HG02840 (cell line): Measurements from ENCODE around the gene LGR6.
"Not testable (repeated sequence)": the region's sequence is repeated elsewhere in the genome, so short reads cannot be mapped to it uniquely, and the experiment has no call there.

Experiments
- ATAC-seq: cut with Tn5 transposase; IDR thresholded peaks from one replicate; pipeline ENCODE4 v1.9.1; 2021; ENCODE audit warnings: mild to moderate bottlenecking, moderate library complexity, moderate number of reproducible peaks; ENCODE audit not compliant: unreplicated experiment, low FRiP score

Gene LGR6

DNA sequence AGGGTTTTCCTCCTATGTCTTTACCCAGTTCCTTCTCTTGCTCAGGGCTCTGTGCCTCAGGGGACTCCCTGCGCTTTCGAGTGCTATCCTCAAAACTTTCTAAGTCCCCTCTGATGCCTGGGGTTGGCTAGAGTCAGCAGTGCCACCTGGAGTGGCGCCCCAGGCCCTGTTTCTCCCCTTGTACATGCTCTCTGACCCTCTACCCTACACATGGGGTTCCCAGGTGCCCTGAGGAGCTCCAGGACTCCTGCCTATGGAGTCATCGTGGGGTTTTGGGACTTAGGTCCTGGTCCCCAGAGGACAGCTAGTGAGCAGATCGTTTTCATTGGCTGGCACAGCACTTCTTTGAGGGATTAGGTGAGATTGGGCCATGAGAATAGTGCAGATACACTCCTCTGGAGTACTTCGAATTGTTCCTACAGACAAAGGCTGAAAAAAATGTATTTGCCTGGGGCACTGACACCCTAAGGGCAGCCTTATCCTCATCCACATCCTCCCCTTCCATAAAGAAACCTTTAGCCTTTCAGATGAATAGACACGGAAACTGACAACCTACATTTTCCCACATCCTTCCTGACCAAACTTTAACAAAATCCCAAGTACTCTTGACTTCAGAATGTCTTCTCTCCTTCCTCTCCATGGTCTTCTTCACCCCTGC lies 41.5 kb downstream of the LGR6 start:
- ATAC-seq: no peak

DNA sequence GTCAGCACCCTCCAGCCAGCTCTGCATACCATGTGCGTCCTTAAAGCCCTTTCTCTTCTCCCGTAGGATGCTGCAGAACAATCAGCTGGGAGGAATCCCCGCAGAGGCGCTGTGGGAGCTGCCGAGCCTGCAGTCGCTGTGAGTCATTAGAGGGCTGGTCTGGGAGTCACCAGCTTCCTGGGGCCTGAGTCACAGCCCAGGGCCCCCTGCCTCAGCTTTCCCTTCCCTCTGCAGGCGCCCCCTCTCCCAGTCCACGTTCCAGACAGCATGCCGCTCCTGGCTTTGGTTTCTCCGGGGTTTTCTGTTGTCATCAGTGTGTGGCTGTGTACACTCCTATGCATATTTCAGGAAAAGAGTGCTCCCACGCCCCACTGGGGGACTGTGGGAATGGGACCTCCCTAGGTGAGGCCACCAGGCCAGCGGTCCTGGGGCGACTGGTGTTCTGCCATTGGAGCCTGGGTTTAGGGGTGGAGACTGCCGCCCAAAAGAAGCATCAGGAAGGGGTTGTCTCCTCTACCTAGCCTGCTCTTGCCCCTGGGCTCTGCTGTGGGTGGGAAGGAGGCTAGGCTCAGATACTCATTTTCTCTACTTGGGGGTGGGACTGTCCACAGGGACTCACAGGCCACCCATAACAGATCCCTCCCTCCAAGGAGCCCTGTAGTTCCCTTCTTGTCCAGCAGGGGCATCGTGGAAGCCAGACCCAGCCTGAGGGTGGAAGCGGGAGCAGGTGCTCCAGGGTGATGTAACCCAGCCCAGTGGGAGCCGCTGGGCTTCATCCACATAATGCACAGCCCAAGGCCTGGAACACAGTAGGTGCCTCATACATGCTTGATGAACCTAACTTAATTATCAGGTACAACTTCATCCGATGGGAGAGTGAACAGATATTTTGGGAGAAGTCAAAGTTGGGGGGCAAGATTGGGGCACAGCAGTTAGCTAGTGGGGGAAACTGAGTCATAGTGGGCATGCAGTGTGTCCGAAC lies 42.5 kb downstream of the LGR6 start:
- ATAC-seq: no peak

DNA sequence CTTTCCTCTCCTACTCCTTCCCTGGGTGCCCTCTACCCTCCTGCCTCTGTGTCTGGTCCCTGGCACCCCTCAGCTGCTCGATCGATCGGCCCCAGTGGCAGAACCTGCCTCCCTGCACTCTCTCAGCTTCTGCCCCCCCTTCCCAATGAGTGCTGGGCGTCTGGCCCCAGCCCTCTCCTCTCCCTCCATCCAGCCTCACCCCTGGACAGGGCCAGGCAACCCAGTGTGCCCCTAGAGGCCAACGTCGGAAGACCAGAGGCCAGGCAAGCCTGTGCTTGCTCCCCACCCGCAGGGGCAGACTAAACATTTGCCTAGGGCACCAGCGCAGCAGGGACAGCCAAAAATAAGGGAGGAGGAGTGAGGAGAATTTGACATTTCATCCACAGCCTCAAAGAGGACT lies 43.5 kb downstream of the LGR6 start:
- no peak for ATAC-seq

DNA sequence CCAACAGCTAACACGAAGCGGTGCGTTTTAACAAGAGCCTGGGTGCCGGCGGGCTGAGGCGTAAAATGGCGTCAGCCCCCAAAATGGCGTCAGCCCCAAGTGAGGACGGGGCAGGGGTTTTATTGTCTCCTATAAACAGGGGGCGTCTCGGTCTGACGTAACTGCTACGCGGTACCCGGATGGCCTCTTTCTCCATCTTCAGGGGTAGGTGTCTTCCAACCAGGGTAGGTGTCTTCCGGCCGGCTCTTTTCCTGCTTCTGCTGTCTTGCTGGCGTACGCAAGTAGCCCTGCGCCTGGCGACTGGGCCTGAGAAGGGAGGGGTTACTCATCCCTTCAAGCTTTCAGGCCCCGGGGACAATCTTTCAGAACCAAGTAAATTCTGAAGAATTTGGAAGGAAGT lies 45.3 kb downstream of the LGR6 start:
- ATAC-seq: no peak

DNA sequence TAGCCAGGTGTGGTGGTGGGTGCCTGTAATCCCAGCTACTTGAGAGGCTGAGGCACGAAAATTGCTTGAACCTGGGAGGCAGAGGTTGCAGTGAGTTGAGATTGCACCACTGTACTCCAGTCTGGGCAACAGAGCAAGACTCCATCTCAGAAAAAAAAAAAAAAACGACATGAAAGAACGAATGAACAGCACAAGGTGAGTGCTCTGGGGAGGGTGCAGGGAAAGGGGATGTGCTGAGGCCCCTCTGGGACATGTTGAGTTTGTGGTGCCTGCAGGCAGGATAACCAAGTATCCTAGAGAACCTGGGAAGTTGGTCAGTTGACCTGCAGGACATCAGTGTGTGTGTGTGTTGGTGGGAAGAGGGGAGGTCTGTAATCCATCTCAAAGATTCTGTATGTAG lies 46.6 kb downstream of the LGR6 start:
- not testable (repeated sequence) for ATAC-seq

DNA sequence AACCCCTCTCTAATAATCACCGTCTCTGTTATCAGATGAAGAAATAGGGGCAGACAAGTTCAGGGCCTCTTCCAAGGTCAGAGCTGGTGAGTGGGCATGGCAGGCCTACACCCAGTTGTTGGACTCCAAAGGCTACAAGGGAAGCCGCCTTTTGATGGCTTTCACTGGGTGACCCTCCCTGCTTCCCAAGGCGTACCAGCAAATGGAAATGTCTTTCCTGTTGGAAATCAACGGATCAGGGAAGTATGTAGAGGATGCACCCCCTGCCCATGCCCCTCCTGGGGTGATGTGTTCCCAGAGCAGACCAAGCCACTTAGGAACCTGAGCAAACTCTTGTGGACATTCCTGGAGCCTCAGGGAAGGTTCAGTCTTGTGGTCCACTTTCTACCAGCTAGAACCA lies 47.4 kb downstream of the LGR6 start:
- ATAC-seq: no peak

DNA sequence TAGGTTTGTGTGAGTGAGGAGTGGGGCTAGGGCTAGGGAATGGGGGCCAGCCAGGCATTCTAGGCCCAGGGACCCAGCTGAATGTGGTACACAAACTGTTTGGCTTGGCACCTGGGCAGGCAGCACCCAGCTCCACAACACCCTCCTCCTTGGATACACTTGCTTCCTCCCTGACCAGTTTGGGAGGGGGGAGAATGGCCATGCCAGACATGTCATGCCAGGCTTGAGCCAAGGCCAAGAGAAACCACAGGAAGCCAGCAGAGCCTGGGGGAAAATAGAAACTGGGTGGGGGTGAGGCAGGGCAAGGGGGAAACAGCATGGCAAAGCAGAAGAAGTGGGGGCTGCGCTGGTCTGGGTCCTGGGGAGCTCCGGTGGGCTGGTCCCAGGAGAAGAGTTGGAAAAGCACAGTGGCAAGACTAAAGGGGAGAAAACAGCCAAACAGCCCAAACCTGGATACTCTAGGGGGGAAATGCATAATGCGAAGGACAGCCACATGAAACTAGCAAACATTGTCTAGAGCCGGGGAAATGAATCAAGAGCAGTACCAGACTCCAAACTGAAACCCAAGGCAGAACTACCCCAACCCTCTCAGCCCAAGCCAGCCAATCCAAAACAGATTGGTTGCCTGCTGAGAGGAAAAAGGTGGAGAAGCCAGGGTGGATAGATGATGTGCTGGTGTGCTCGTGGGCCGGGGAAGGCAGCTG lies 47.9 kb downstream of the LGR6 start:
- no peak for ATAC-seq

DNA sequence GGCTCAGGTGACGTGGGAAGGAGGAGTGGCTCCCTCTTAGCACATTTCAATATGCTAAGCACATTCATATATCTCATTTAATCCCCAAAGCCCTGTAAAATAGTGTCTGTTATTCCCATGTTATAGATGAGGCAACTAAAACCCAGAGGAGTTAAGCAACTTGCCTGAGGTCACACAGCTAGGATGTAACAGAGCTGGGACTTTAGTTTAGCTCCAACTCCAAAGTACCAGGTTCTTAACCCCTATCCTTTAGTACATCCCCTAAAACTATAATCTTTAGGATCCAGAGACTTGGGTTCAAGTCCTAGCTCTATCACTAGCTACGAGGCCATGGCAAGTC lies 48.5 kb downstream of the LGR6 start:
- no peak for ATAC-seq

DNA sequence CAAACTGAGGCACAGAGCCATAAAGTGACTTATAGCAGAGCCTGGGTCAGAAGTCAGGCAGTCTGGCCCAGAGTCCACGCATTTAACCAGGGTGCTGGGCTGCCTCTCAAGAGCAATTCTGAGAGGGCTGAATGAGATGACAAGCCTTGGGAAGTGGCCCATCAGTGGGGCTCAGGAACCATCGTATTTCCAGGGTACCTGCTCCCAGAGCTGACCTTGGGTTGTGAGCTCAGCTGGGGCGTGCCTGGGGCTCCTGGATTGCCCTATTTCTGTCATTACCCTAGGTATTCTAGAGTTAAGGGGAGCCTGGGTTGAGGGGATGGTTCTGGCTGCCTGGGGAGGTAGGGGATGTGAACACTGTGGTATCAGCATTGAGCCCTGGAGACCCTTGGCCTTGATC lies 49.4 kb downstream of the LGR6 start:
- no peak for ATAC-seq

DNA sequence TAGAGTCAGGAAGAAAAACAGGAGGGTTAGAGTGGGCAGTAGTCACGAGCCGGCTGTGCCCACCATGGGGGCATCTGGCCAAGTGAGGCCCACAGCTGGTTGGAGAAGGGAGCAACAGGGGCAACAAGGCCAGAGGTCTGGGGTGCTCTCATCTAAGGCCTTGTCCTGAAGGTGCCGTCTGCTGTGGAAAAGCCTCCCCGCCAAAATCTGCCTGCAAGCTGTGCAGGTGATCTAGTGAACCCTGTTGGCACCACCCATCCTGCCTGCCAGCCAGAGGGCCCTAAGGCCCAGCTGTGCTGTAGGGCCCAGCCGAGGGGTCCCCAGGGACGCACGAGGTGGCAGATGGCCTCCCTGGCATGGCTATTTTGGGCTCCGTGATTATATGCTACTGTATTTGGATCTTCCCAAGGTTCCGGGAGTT lies 51.3 kb downstream of the LGR6 start:
- no peak for ATAC-seq

DNA sequence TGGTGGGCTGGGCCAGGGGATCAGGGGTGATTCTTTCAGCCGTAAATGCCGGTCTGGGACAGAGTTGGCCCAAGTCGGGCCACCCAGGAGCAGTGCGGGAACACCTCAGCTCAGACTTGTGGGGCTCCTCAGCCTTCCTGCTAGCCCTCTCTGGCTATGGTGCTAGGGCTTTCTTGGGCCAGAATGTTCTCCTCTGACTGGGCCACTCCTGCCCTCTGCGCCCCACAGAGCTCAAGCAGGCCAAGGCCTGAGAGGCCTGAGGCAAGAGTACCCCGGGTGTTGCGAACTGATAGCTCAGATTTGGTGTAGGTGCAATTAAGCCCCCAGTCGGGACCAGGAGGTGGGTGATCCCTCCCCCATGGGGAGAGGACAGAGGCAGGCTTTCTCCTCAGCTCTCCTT lies 51.8 kb downstream of the LGR6 start:
- no peak for ATAC-seq

DNA sequence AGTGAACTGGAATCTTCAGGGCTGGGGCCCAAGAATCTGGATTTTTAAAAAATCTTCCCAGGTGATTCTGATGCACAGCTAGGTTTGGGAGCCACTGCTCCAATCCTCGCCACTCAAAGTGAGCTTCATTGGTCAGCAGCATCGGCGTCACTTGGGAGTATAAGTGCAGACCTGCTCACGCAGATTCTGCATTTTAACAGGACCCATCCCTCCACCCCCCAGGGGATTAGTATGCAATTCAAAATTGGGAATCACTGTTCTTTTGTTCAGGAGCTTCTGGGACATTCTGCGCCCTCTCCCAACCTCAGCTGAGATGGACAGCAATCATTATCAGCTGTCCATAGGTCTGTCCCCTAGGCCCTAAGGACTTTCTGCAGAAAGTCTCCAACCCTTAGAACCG lies 53.5 kb downstream of the LGR6 start:
- no peak for ATAC-seq

DNA sequence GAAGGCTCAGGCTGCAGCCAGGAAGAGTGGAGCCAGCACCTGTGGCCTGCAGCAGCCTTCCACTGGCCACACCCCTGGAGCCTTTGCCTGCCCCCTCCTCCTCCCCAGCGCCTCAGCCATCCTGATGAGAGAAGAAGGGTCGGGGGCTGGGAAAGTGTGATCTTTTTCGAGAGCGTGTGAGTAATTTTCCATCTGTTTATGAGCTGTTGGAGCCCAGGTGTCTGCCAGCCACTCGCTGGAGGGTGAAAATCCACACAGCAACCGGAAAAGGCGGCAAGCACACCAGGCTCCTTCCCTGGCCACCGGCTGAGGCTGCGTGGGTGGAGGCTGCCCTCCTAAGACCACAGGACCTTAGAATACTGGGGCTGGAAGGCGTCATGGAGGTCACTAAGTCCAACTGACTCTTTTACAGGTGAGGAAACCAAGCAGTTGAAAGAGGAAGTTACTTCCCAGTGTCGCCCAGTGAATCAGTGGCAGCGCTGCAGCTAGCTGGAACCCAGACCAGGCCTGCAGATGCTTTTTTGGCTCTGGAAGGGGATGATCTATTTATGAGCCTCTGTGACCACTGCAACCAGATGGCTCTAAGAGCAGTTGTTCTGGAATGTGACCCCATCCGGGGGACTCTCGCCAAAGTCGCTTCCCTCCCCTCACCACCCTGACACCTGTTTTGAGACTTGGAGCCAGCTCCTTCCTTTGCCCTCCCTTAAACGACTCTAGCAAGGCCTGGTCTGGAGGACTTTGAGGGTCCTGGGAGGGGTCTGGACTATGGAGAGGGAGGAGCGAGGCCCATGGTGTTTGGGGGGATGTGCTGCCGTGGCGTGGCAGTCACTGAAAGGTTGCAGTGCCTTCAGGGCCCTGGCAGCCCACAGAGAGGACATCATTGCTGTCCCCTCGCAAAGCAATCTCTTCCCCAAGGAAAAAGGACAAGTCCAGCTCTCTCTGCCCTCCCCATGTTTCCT lies 54.5 kb downstream of the LGR6 start:
- ATAC-seq: no peak

DNA sequence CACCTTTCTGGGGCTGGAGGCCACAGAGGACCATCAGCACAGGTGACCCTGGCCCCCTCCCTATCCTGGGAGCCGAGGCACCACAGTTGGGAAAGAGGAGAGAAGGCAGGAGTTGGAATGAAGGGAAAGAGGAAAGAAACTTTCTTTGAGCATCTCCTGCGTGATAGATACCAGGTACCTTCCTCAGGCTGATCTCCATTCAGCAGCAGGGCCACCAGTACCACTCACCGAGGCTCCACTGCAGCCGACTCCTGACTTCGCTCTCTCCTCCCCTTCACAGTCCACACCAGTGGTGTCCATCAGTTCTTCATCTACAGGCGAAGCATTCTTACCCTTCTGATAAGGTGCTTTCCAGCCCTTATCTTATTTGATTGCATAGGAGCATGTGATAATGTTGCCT lies 55.3 kb downstream of the LGR6 start:
- no peak for ATAC-seq

DNA sequence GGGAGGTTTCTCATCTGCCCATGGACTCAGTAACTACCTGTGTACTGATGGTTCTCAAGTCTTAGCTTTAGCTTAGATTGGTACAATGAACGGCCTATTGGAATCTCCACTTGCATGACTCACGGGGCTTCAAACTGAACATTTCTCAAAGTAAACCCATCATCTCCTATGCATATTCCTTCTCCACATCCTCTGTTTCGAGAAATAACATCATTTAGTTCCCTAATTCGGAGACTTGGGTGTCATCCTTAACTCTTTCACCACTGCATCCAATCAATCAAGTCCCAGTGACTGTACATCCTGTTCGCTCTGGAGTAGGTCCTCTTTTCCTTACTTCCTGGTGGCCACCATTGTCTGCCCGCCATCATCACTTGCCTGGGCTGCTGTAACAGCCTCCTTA lies 55.8 kb downstream of the LGR6 start:
- no peak for ATAC-seq

DNA sequence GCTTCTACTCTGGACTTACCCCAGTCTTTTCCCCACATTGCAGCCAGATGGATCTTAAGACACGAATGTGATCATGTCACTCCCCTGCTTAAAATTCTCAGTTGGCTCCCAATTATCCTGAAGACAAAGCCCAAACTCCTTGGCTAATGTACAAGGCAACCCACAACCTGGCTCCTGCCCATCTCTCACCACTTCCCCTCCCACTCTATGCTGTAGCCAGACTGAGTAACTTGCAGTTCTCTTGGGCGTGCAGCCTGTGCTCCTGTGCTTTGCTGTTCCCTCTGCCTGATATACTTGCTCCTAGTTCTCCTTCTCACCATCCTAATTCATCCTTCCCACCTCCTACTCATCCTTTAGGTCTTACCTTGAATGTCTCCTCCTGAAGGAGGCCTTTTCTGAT lies 56.2 kb downstream of the LGR6 start:
- ATAC-seq: no peak

DNA sequence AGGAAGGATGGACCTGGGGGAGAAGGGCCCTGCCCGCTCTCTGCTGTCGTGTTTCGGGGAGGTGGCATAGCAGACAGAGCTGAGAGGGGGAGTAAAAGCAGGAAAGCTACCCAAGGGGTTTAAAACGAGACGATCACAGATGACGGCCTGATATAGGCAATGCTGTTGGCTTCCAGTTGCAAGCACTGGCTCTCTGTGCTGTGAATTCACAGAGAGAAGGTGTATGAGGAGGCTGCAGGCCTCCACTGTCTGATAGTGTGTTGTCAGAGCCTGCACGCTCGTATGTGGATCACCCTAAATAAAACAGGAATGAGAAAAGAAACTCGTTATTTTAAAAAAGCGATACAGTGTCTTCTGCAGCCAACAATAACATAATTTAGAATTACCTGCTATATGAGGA lies 57.4 kb downstream of the LGR6 start:
- ATAC-seq: no peak

DNA sequence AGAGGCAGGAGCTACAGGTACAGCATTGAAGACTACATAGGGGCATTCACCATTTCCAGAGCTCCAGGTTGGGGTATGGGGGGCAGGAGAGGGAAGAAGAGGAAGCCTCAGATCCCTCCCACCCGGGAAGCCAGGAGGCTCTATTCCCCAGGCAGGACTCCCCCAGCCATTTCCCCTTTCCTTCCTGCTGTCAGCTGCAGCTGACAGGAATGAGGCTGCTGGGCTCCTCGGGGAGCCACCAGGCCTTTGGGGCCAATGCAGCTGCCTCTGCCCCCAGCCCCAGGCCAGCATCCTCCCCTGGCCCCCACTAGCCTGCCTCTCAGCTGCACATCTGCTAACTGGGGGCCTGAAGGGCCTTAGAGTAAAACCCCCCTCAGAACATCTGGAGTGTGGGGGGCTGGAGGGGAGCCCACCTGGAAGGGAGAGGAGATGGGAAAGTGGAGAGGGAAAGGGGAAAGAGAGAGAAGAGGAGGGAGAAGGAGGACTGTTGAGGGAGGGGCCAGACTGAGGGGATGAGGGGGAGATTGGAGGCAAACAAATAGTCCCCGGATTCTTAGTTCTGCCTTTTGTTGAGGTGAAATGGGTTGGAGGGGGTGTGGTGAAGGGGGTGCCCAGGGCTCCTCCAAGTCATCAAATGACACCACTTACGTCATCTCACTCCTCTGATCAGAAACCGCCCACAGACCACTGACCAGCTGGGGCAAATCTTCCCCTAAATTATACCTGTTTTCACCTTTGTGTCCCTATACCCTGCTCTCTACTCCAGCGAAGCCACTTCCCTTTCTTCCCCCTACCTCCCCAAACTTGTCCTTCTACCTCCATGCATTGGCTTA lies 58.0 kb downstream of the LGR6 start:
- ATAC-seq: no peak

DNA sequence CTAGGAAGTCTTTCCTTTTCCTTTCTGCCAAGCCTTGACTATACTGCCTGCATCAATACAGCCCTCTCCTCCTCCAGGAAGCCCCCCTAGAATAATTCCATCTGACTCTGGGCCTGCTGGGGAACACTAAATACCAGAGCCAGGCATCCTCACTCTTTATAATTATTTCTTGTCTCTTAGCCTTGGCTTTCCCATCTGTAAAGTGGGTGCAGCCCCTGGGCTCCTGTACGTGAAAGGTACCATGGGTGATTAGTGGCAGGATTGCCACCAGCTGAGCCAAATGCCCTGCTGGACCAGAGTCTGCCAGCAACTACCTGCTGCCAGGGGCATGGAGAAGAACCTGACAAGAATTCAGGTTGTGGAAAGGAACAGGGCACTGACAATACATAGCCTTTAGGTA lies 58.7 kb downstream of the LGR6 start:
- no peak for ATAC-seq
